Uterus (tissue), 2 donors: ENCODE measurements around the gene GPR65.

Experiments used
- CTCF ChIP-seq, 4 experiments: fragments of 200-600 bp in 2 of 4; fragments of 450-650 bp in 2 of 4; sonication (generic) in 2 of 4; IDR thresholded peaks; one replicate each; pipeline ENCODE4 v1.5.1; 2016 to 2019; ENCODE audit warnings: antibody characterized with exemption in 4 of 4, mild to moderate bottlenecking in 2 of 4, moderate library complexity in 1 of 4
- POLR2A ChIP-seq, 2 donors: fragments of 450-650 bp; IDR thresholded peaks; one replicate each; pipeline ENCODE4 v1.6.1; 2016; ENCODE audit warnings: antibody characterized with exemption in 2 of 2, mild to moderate bottlenecking in 1 of 2, moderate library complexity in 1 of 2

- TF ChIP-seq CTCF (IDR thresholded peaks at IDR 0.05) (no peak), POLR2A (IDR thresholded peaks at IDR 0.05) (no peak)
Observed at GRCh38 chr14:88003425-88003824, 1.5 kb upstream of the GPR65 start.
